HG03520 (cell line): ENCODE data around the gene CWC22.

Experiments
- ATAC-seq: cut with Tn5 transposase; IDR thresholded peaks from one replicate; pipeline ENCODE4 v1.9.1; 2021; ENCODE audit warnings: mild to moderate bottlenecking, moderate library complexity; ENCODE audit not compliant: unreplicated experiment

Gene CWC22

DNA sequence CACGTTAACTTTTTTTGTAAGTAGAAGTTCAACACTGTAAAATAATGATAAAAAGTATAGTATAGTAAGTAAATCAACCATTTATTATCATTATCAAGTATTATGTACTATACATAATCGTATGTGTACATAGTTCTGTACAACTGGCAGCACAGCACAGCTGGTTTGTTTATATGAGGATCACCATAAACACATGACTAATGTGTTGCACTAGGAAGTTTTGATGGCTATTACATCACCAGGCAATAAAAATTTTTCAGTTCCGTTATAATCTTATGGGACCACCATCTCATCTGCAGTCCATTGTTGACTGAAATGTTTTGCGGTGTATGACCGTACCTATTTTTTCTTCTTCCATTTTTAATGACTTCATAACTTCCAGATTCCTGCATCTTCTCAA, 106.4 kb downstream of the CWC22 start:
- ATAC-seq = no peak

DNA sequence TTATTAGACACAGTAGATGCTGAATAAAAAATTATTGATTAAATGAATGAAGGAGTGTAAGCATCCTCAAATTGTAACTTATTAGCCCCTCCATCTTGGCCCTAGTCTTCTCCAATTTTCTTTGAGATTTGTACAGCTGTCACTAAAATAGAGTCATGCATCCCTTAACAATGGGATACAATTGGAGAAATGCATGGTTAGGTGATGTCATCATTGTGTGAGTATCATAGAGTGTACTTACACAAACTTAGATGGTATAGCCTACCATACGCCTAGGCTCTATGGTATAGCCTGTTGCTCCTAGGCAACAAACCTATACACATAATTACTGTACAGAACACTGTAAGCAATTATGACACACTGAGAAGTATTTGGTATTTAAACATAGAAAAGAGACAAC, 107.4 kb downstream of the CWC22 start:
- ATAC-seq = no peak

DNA sequence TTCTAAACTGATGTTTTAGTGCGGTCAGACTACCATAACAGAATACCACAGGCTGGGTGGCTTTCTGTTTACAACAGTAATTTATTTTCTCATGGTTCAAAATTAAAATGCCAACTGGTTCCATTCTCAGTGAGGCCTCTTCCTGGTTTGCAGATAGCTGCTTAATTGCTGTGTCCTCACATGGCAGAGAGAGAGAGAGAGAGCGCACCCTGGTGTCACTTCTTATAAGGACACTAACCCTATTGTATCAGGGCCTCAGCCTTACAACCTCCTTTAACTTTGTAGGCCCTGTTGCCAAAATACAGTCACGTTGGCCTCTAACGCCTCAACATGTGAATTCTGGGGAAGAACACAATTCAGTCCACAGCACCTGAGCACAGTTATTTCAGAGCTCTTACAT, 108.2 kb downstream of the CWC22 start:
- ATAC-seq = peak; percentile 79
